ENCODE data around the gene UVRAG.

Gene UVRAG

GRCh38 chr11:75921808-75922207 is 106.8 kb downstream of the UVRAG start:
- TF ChIP-seq TEAD4 (IDR thresholded peaks at IDR 0.05) = no peak
- no peak for TF ChIP-seq TCF12 (IDR thresholded peaks at IDR 0.05; ENCODE audit: low read depth)
- TF ChIP-seq CEBPB (IDR thresholded peaks at IDR 0.05) = no peak
- no peak for TF ChIP-seq EGR1 (IDR thresholded peaks at IDR 0.05)
- no peak for TF ChIP-seq TAF1 (IDR thresholded peaks at IDR 0.05; ENCODE audit: low read depth)

- TF ChIP-seq RAD21 (IDR thresholded peaks at IDR 0.05; ENCODE audit: low read depth) (no peak), FOXM1 (IDR thresholded peaks at IDR 0.05; ENCODE audit: borderline replicate concordance, low read depth) (no peak), YY1 (IDR thresholded peaks at IDR 0.05; ENCODE audit: low read depth) (no peak), REST (IDR thresholded peaks at IDR 0.05; ENCODE audit: low read depth) (no peak), MAX (IDR thresholded peaks at IDR 0.05) (no peak), NFIC (IDR thresholded peaks at IDR 0.05) (no peak), EGR1 (IDR thresholded peaks at IDR 0.05) (no peak)
These were observed 110.2 kb downstream of the UVRAG start for GRCh38 chr11:75924966-75925784.

GRCh38 chr11:75925785-75926164 is 110.8 kb downstream of the UVRAG start:
- TF ChIP-seq REST (IDR thresholded peaks at IDR 0.05; ENCODE audit: low read depth) (no peak), RAD21 (IDR thresholded peaks at IDR 0.05; ENCODE audit: low read depth) (no peak), YY1 (IDR thresholded peaks at IDR 0.05; ENCODE audit: low read depth) (no peak), TEAD4 (IDR thresholded peaks at IDR 0.05) (no peak), EGR1 (IDR thresholded peaks at IDR 0.05) (no peak), FOXM1 (IDR thresholded peaks at IDR 0.05; ENCODE audit: borderline replicate concordance, low read depth) (no peak), CREB1 (IDR thresholded peaks at IDR 0.05; ENCODE audit: low read depth) (no peak), NFIC (IDR thresholded peaks at IDR 0.05) (no peak), EP300 (IDR thresholded peaks at IDR 0.05; ENCODE audit: borderline replicate concordance) (no peak), CEBPB (IDR thresholded peaks at IDR 0.05) (no peak), TAF1 (IDR thresholded peaks at IDR 0.05; ENCODE audit: low read depth) (no peak), USF1 (IDR thresholded peaks at IDR 0.05) (no peak)

GRCh38 chr11:75929706-75930105 is 114.7 kb downstream of the UVRAG start:
- TF ChIP-seq EP300 (IDR thresholded peaks at IDR 0.05; ENCODE audit: borderline replicate concordance) (no peak), TCF12 (IDR thresholded peaks at IDR 0.05; ENCODE audit: low read depth) (no peak), NFIC (IDR thresholded peaks at IDR 0.05) (no peak), YY1 (IDR thresholded peaks at IDR 0.05; ENCODE audit: low read depth) (no peak), MAX (IDR thresholded peaks at IDR 0.05) (no peak), CREB1 (IDR thresholded peaks at IDR 0.05; ENCODE audit: low read depth) (no peak), ZBTB7A (IDR thresholded peaks at IDR 0.05; ENCODE audit: low read depth) (no peak), CEBPB (IDR thresholded peaks at IDR 0.05) (no peak), RAD21 (IDR thresholded peaks at IDR 0.05; ENCODE audit: low read depth) (no peak), TEAD4 (IDR thresholded peaks at IDR 0.05) (no peak), EGR1 (IDR thresholded peaks at IDR 0.05) (no peak), FOXM1 (IDR thresholded peaks at IDR 0.05; ENCODE audit: borderline replicate concordance, low read depth) (no peak), REST (IDR thresholded peaks at IDR 0.05; ENCODE audit: low read depth) (no peak), TAF1 (IDR thresholded peaks at IDR 0.05; ENCODE audit: low read depth) (no peak), USF1 (IDR thresholded peaks at IDR 0.05) (no peak)

All from Ishikawa (cell line).